ENCODE measurements around the gene PTPRN2. TPM values are rescaled to one million over a fixed set of nuclear protein-coding genes. Genes with fewer than 3 reads are reported as not detected.
"Not testable (repeated sequence)": the region's sequence is repeated elsewhere in the genome, so short reads cannot be mapped to it uniquely, and the experiment has no call there.

PTPRN2 gene
- total RNA-seq, 1 experiment from 2014 or later = 0.16 TPM

GRCh38 chr7:158321936-158322615, 265.5 kb downstream of the PTPRN2 start:
- no peak for DNase-seq (ENCODE audit: low read depth, low spot score)
- in situ Hi-C loops (cut with HindIII; ENCODE audit: low pct_unique_long_range_greater_than_20kb, low sequenced_read_pairs) = no loop called here

- no peak for DNase-seq (ENCODE audit: low read depth, low spot score)
- in situ Hi-C loops (cut with HindIII; ENCODE audit: low pct_unique_long_range_greater_than_20kb, low sequenced_read_pairs) = no loop called here
These were observed 266.4 kb downstream of the PTPRN2 start for GRCh38 chr7:158321056-158321700.

- DNase-seq (ENCODE audit: low read depth, low spot score) = no peak
- in situ Hi-C loops (cut with HindIII; ENCODE audit: low pct_unique_long_range_greater_than_20kb, low sequenced_read_pairs) = no loop called here
These were observed 267.3 kb downstream of the PTPRN2 start for GRCh38 chr7:158320328-158320727.

- in situ Hi-C loops (cut with HindIII; ENCODE audit: low pct_unique_long_range_greater_than_20kb, low sequenced_read_pairs) = no loop called here
- DNase-seq (ENCODE audit: low read depth, low spot score) = no peak
These were observed 269.1 kb downstream of the PTPRN2 start for GRCh38 chr7:158318511-158318913.

GRCh38 chr7:158317238-158318205, 270.1 kb downstream of the PTPRN2 start:
- in situ Hi-C loops (cut with HindIII; ENCODE audit: low pct_unique_long_range_greater_than_20kb, low sequenced_read_pairs) = no loop called here
- DNase-seq (ENCODE audit: low read depth, low spot score) = no peak

GRCh38 chr7:158316466-158317031, 271.1 kb downstream of the PTPRN2 start:
- in situ Hi-C loops (cut with HindIII; ENCODE audit: low pct_unique_long_range_greater_than_20kb, low sequenced_read_pairs) = no loop called here
- DNase-seq (ENCODE audit: low read depth, low spot score) = no peak

- no peak for DNase-seq (ENCODE audit: low read depth, low spot score)
- in situ Hi-C loops (cut with HindIII; ENCODE audit: low pct_unique_long_range_greater_than_20kb, low sequenced_read_pairs) = no loop called here
These were observed 271.7 kb downstream of the PTPRN2 start for GRCh38 chr7:158315881-158316280.

GRCh38 chr7:158315326-158315725, 272.3 kb downstream of the PTPRN2 start:
- DNase-seq (ENCODE audit: low read depth, low spot score) = no peak
- in situ Hi-C loops (cut with HindIII; ENCODE audit: low pct_unique_long_range_greater_than_20kb, low sequenced_read_pairs) = no loop called here

GRCh38 chr7:158314394-158314793, 273.2 kb downstream of the PTPRN2 start:
- DNase-seq (ENCODE audit: low read depth, low spot score) = no peak
- in situ Hi-C loops (cut with HindIII; ENCODE audit: low pct_unique_long_range_greater_than_20kb, low sequenced_read_pairs) = no loop called here

GRCh38 chr7:158313931-158314330, 273.7 kb downstream of the PTPRN2 start:
- in situ Hi-C loops (cut with HindIII; ENCODE audit: low pct_unique_long_range_greater_than_20kb, low sequenced_read_pairs) = no loop called here
- DNase-seq (ENCODE audit: low read depth, low spot score) = no peak

- no peak for DNase-seq (ENCODE audit: low read depth, low spot score)
- in situ Hi-C loops (cut with HindIII; ENCODE audit: low pct_unique_long_range_greater_than_20kb, low sequenced_read_pairs) = no loop called here
These were observed 274.8 kb downstream of the PTPRN2 start for GRCh38 chr7:158312789-158313188.

- in situ Hi-C loops (cut with HindIII; ENCODE audit: low pct_unique_long_range_greater_than_20kb, low sequenced_read_pairs) = no loop called here
- DNase-seq (ENCODE audit: low read depth, low spot score) = no peak
These were observed 275.8 kb downstream of the PTPRN2 start for GRCh38 chr7:158311791-158312190.

GRCh38 chr7:158310924-158311666, 276.5 kb downstream of the PTPRN2 start:
- in situ Hi-C loops (cut with HindIII; ENCODE audit: low pct_unique_long_range_greater_than_20kb, low sequenced_read_pairs) = no loop called here
- DNase-seq (ENCODE audit: low read depth, low spot score) = no peak

GRCh38 chr7:158309868-158310763, 277.5 kb downstream of the PTPRN2 start:
- in situ Hi-C loops (cut with HindIII; ENCODE audit: low pct_unique_long_range_greater_than_20kb, low sequenced_read_pairs) = no loop called here
- DNase-seq (ENCODE audit: low read depth, low spot score) = no peak

GRCh38 chr7:158308001-158308400, 279.6 kb downstream of the PTPRN2 start:
- no peak for DNase-seq (ENCODE audit: low read depth, low spot score)
- in situ Hi-C loops (cut with HindIII; ENCODE audit: low pct_unique_long_range_greater_than_20kb, low sequenced_read_pairs) = no loop called here

- DNase-seq (ENCODE audit: low read depth, low spot score); in situ Hi-C loops (cut with HindIII; ENCODE audit: low pct_unique_long_range_greater_than_20kb, low sequenced_read_pairs): not testable (repeated sequence)
These were observed 283.6 kb downstream of the PTPRN2 start for GRCh38 chr7:158304072-158304471.

All from SK-MEL-5 (cell line).